C4-2B (cell line): ENCODE measurements around the gene NALCN.

Source experiments
- CTCF ChIP-seq: fragments of 450-650 bp; conservative IDR thresholded peaks from 2 replicates; pipeline ENCODE4 v1.5.1; 2017; ENCODE audit warnings: mild to moderate bottlenecking
- ZFX ChIP-seq: fragments of 450-650 bp; IDR thresholded peaks from 2 replicates; pipeline ENCODE4 v1.6.1; 2017

- TF ChIP-seq CTCF (no peak), ZFX (no peak)
These were observed 21.7 kb downstream of the NALCN start for GRCh38 chr13:101394605-101395004.
